GM18526 (cell line): ENCODE data around the gene NT5DC3.

Experiments
- POLR2A ChIP-seq: IDR thresholded peaks from 3 replicates; pipeline ENCODE4 v1.6.1; 2011; ENCODE audit not compliant: insufficient read length; ENCODE audit errors: extremely low read depth

The NT5DC3 gene

GRCh38 chr12:103840876-103841689, at the start of gene NT5DC3:
NT5DC3 (minus strand) TSS chr12:103841234; CDS start chr12:103841156, 78 bp downstream.
- peak; percentile 89 for TF ChIP-seq POLR2A

GRCh38 chr12:103887738-103888137, 46.7 kb upstream of the NT5DC3 start:
- TF ChIP-seq POLR2A = no peak

GRCh38 chr12:103886195-103886797, 45.3 kb upstream of the NT5DC3 start:
- TF ChIP-seq POLR2A = no peak

GRCh38 chr12:103884316-103884715, 43.3 kb upstream of the NT5DC3 start:
- TF ChIP-seq POLR2A = no peak

- no peak for TF ChIP-seq POLR2A
Observed at GRCh38 chr12:103883908-103884307, 42.9 kb upstream of the NT5DC3 start.

- TF ChIP-seq POLR2A = no peak
Observed at GRCh38 chr12:103882861-103883596, 42.0 kb upstream of the NT5DC3 start.

GRCh38 chr12:103881261-103881660, 40.2 kb upstream of the NT5DC3 start:
- TF ChIP-seq POLR2A = no peak

- no peak for TF ChIP-seq POLR2A
Observed at GRCh38 chr12:103880299-103881142, 39.5 kb upstream of the NT5DC3 start.

- TF ChIP-seq POLR2A = no peak
Observed at GRCh38 chr12:103879878-103880277, 38.8 kb upstream of the NT5DC3 start.

GRCh38 chr12:103879048-103879692, 38.1 kb upstream of the NT5DC3 start:
- no peak for TF ChIP-seq POLR2A

- no peak for TF ChIP-seq POLR2A
Observed at GRCh38 chr12:103877934-103878510, 37.0 kb upstream of the NT5DC3 start.

- no peak for TF ChIP-seq POLR2A
Observed at GRCh38 chr12:103877288-103877687, 36.3 kb upstream of the NT5DC3 start.

- no peak for TF ChIP-seq POLR2A
Observed at GRCh38 chr12:103875666-103876065, 34.6 kb upstream of the NT5DC3 start.

- no peak for TF ChIP-seq POLR2A
Observed at GRCh38 chr12:103868215-103868614, 27.2 kb upstream of the NT5DC3 start.
